GM06990 (cell line): ENCODE data around the gene ARHGEF9.

Experiments
- DNase-seq: peaks from one replicate; pipeline ENCODE4 v3.0.0-alpha.2; 2011; ENCODE audit not compliant: insufficient read length; ENCODE audit errors: extremely low read depth
- H3K27me3 ChIP-seq: replicated peaks from 2 replicates; pipeline ENCODE4 v1.6.0; 2011; ENCODE audit warnings: low read length; ENCODE audit not compliant: control insufficient read depth, insufficient read depth
- H3K36me3 ChIP-seq: 2 replicates; pipeline ENCODE4 v1.5.1; 2011; ENCODE audit warnings: low read length; ENCODE audit not compliant: control insufficient read depth, insufficient read depth
- H3K4me3 ChIP-seq: replicated peaks from 2 replicates; pipeline ENCODE4 v1.5.1; 2011; ENCODE audit warnings: low read depth, mild to moderate bottlenecking, control low read depth, low read length
- CTCF ChIP-seq: IDR thresholded peaks from 2 replicates; pipeline ENCODE4 v1.5.1; 2011; ENCODE audit warnings: low read length, control low read depth, mild to moderate bottlenecking, inconsistent platforms; ENCODE audit not compliant: insufficient read depth, poor library complexity, severe bottlenecking

Gene ARHGEF9

DNA sequence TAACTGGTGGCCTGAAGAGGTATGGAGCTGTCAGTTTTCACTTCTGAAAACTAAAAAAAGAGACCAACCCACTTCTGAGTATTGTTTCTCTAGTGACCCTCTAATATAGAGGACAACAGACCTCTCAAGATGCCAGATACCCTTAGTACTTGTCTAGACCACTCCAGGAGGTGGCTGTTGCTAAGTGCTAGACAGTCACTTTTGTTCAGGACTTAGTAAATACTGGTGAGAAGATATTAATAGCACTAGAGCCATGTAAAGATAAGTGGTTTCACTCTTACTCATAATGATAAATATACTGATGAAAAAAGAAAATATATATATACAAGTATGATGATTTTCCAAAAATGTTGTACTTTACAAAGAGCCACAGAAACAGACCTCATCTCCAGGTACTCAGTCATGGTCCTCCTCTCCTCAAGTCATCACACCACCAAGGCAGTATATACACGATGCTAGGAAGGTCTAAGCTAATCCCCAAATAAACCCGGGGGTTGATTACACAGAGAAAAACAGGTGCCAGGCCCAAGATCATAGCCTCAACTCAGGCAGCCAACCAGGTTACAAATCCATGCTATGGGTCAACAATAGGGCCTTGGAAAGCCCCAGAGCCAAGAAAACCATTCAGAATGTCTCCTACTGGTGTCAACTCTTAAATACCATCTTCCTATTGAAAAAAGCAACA is 66.9 kb downstream of the ARHGEF9 start:
- TF ChIP-seq CTCF, result no peak
- H3K36me3 ChIP-seq, result no peaks in the 10 kb centered on the region; the same call in 1 of the 2 replicates
- peak; percentile 13 for DNase-seq
- no peak overlapping the region for H3K4me3 ChIP-seq
- H3K27me3 ChIP-seq, result no peaks in the 10 kb centered on the region

DNA sequence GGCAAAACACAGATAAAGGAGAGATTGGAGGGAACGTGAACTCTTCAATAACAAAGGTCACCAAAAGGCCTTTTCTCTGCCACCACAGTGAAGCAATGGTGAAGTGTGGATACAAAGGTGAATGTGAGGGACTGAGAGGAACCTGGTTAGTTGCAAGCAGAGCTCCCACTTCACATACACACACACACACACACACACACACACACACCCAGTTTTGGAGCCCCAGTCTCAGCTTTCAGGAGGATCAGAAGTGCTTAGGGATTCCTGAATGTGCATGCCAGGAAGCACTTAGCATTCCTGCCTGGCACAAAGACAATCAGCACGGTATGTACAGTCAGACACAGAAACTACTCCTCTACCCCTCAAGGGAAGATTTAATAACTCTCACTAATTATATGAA is 71.5 kb downstream of the ARHGEF9 start:
- Histone ChIP-seq H3K36me3 (no peaks in the 10 kb centered on the region), H3K4me3 (no peak overlapping the region), H3K27me3 (no peaks in the 10 kb centered on the region)
- no peak for TF ChIP-seq CTCF
- DNase-seq, result no peak

GRCh38 chrX:63708801-63709200 is 76.2 kb downstream of the ARHGEF9 start:
- Histone ChIP-seq H3K27me3 (no peaks in the 10 kb centered on the region), H3K36me3 (no peaks in the 10 kb centered on the region; the same call in 1 of the 2 replicates), H3K4me3 (no peak overlapping the region)
- TF ChIP-seq CTCF, result no peak
- DNase-seq, result no peak

- H3K36me3 ChIP-seq, result no peaks in the 10 kb centered on the region; the same call in 1 of the 2 replicates
- no peak for TF ChIP-seq CTCF
These were observed 82.5 kb downstream of the ARHGEF9 start for GRCh38 chrX:63702556-63702955.

DNA sequence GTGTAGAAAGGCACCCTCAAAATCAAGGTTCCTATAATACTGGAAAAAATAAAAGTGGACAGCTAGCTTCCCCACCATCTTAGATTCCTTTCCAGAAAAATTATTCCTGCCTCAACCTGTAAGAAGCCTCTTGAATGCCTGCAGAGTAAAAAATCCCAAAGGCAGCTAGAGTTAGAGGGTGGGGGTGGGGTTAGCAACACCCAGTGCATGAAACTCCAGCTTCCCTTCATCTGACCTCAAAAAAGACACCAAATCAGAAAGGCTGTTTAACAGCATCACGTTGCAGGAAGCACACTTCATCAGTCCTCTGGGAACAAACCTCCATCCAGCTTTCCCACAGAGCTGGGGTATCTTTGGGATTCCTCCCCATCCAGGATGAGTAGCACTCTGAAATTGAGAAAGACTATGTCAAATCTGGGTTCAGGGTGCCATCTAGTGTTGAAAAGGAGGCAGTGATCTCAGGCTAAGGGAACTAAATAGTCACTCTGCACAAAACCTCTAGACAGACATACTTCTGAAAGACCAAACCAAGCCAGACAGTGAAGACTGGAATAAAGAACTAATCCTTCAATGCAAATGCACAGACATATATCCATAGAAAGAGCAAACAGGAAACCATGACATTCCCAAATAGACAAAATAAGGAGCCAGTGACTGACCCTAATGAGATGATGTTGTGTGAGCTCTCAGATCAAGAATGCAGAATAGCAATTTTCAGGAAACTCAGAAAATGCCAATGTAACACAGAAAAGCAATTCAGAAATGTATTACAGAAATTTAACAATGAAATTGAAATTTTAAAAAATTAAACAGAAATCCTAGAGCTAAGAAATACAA is 97.9 kb downstream of the ARHGEF9 start:
- Histone ChIP-seq H3K27me3 (no peaks in the 10 kb centered on the region), H3K4me3 (no peak overlapping the region), H3K36me3 (no peaks in the 10 kb centered on the region)
- peak; percentile 75 for TF ChIP-seq CTCF
- peak; percentile 9 for DNase-seq

More at GRCh38 chrX:63702556-63702955, 82.5 kb downstream of the ARHGEF9 start:
- no peak for DNase-seq
- Histone ChIP-seq H3K27me3 (no peaks in the 10 kb centered on the region), H3K4me3 (no peak overlapping the region)
